ENCODE results near the gene HNRNPDL. TPM values are rescaled to one million over a fixed set of nuclear protein-coding genes. Genes with fewer than 3 reads are reported as not detected.
"Not testable (repeated sequence)": the region's sequence is repeated elsewhere in the genome, so short reads cannot be mapped to it uniquely, and the experiment has no call there.

Gene HNRNPDL
- total RNA-seq, 1 donor from 2014 or later = 248 TPM

DNA sequence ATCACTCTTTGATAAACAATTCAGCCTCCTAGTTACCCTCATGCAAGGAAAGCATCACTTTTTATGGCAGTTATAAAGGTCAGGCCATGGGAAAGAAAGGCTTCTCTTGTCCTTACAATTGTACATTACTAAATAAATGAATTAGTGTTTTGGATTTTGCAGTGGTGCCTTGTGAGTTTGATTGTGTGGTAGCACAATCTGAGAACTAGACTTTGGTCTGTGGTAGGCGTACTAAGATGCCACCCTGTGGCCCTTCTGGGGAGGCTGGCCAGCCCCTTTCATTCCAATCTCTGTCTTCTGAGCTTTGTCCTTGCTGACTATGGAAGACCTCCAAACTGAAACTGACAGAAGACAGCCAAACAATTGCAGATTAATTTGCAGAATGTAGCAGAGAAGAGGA lies 41.9 kb downstream of the HNRNPDL start:
- DNase-seq (ENCODE audit: low read depth) = no peak
- TF ChIP-seq, protein P1, sequence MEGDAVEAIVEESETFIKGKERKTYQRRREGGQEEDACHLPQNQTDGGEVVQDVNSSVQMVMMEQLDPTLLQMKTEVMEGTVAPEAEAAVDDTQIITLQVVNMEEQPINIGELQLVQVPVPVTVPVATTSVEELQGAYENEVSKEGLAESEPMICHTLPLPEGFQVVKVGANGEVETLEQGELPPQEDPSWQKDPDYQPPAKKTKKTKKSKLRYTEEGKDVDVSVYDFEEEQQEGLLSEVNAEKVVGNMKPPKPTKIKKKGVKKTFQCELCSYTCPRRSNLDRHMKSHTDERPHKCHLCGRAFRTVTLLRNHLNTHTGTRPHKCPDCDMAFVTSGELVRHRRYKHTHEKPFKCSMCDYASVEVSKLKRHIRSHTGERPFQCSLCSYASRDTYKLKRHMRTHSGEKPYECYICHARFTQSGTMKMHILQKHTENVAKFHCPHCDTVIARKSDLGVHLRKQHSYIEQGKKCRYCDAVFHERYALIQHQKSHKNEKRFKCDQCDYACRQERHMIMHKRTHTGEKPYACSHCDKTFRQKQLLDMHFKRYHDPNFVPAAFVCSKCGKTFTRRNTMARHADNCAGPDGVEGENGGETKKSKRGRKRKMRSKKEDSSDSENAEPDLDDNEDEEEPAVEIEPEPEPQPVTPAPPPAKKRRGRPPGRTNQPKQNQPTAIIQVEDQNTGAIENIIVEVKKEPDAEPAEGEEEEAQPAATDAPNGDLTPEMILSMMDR (conservative IDR thresholded peaks at IDR 0.05; ENCODE audit: low read depth, low read length) = peak; percentile 32
- H3K4me3 ChIP-seq (ENCODE audit: low read depth, low read length) = no peak overlapping the region

DNA sequence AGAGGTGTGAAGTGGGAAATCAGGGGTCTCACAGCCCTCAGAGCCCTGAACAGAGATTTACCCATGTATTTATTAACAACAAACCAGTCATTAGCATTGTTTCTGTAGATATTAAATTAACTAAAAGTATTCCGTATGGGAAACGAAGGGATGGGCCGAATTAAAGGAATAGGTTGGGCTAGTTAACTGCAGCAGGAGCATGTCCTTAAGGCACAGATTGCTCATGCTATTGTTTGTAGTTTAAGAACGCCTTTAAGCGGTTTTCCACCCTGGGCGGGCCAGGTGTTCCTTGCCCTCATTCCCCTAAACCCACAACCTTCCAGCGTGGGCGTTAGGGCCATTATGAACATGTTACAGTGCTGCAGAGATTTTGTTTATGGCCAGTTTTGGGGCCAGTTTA lies 44.0 kb downstream of the HNRNPDL start:
- not testable (repeated sequence) for DNase-seq (ENCODE audit: low read depth); H3K4me3 ChIP-seq (ENCODE audit: low read depth, low read length)

DNA sequence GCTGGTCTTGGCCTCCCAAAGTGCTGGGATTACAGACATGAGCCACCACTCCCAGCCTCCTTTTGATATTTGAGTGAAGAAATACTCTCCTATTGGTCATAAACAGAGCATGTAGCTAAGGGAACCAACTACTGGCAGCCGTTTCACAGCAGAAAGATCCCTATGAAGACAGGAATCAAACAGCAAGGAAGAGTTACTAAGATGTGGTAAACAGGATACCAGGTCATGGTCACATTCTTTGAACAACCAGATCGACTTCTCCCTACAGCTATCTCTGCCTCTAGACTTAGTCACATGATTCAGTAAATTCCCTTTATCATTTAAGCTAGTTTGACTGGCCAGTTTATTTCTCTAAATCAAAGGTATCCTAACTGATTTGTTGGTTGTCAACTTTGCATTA lies 47.5 kb downstream of the HNRNPDL start:
- no peak overlapping the region for H3K4me3 ChIP-seq (ENCODE audit: low read depth, low read length)
- TF ChIP-seq, protein P1 (conservative IDR thresholded peaks at IDR 0.05; ENCODE audit: low read depth, low read length) = no peak

DNA sequence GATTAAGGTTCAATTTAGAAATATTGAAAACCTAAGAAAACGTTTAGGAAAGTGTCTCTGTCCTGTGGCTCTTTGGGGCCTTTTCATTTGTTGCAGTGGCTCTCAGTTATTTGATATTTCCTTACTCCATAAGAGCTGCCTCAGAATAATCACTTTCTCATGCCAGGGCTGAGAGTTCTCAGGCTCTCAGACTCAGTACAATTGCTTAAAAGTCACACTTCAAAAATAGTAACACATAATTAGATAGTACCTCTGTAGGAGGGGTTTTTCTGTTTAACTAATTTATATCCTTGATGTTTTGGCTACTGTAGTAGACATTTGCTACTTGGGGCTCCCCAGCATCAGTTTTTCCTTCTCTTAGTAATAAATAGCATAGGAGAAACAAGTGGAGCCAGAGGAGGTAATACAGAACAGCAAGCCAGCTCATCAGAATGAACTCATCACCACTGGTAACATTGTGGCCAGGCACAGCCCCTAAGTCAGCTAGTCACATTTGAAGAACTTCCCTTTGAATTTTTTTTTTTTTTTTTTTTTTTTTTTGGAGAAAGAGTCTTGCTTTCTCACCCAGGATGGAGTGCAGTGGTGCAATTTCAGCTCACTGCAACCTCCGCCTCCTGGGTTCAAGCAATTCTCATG lies 48.5 kb downstream of the HNRNPDL start:
- TF ChIP-seq, protein P1 (conservative IDR thresholded peaks at IDR 0.05; ENCODE audit: low read depth, low read length) = no peak
- no peak for DNase-seq (ENCODE audit: low read depth)
- H3K4me3 ChIP-seq (ENCODE audit: low read depth, low read length) = no peak overlapping the region

More for the DNA sequence above, 47.5 kb downstream of the HNRNPDL start:
- no peak for DNase-seq (ENCODE audit: low read depth)

DNA sequence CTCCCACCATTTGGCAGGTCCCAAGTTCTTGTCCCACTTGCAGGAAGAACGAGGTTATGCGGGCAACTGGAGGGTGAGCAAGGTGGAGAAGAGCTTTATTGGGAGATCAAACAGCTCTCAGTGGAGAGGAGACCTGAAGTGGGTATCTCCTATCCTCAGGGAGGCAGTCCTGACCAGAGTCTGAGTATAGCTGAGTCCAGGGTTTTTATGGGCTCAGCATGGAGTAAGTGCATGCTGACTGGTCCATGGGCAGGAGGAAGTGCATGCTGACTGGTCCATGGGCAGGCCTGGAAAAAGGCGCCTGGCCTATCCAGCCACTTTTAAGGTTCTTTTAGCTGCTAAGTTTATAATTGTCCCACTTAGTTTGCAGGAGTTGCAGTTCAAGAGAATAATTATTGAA lies 49.0 kb downstream of the HNRNPDL start:
- H3K4me3 ChIP-seq (ENCODE audit: low read depth, low read length) = no peak overlapping the region

DNA sequence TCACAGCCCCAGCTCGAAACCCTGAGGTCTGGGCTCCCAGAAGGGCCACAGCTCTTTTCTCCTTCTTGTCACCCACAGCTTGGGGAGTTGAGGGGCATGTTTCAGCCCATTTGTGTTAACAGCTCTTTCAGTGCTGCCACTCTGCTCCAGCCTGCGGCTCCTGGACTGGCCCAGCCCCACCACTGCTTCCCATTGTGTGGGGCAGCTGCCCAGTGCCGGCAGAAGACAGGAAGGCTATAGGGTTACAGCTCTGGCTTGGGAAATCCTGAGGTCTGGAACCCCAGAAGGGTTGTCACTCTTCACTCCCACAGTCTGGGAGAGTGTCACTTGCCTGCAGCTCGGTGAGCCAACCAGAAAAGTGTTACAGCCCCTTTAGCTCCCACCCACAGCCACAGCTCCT lies 49.4 kb downstream of the HNRNPDL start:
- H3K4me3 ChIP-seq (ENCODE audit: low read depth, low read length) = no peak overlapping the region
- TF ChIP-seq, protein P1 (conservative IDR thresholded peaks at IDR 0.05; ENCODE audit: low read depth, low read length) = no peak
- no peak for DNase-seq (ENCODE audit: low read depth)

More for the DNA sequence above, 49.0 kb downstream of the HNRNPDL start:
- TF ChIP-seq, protein P1 (conservative IDR thresholded peaks at IDR 0.05; ENCODE audit: low read depth, low read length) = no peak
- no peak for DNase-seq (ENCODE audit: low read depth)

DNA sequence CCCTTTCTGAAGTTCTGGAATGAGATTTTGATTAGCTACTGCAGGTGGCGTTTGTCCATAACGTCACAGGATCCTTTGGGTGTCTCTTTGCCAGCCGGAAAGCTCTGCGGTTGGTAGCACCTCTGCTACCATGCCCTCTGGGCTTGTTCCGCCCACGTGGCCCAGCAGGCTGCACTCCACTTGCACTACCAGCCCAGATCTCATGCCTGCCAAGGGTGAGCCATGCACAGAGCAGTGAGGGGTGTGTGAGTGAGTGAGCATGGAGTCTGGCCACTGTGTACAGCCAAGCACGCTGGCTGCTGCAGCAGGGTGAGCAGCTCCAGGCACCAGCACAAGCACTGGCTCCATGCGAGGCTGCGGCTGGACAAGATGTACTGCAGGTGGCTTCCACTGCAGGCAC lies 49.9 kb downstream of the HNRNPDL start:
- H3K4me3 ChIP-seq (ENCODE audit: low read depth, low read length) = no peak overlapping the region
- TF ChIP-seq, protein P1 (conservative IDR thresholded peaks at IDR 0.05; ENCODE audit: low read depth, low read length) = no peak
- no peak for DNase-seq (ENCODE audit: low read depth)
